ENCODE results near the gene SLC24A3. TPM values are rescaled to one million over a fixed set of nuclear protein-coding genes. Genes with fewer than 3 reads are reported as not detected.

The SLC24A3 gene
- total RNA-seq, 2 donors from 2014 or later, result 1.4 to 3.7 TPM

DNA sequence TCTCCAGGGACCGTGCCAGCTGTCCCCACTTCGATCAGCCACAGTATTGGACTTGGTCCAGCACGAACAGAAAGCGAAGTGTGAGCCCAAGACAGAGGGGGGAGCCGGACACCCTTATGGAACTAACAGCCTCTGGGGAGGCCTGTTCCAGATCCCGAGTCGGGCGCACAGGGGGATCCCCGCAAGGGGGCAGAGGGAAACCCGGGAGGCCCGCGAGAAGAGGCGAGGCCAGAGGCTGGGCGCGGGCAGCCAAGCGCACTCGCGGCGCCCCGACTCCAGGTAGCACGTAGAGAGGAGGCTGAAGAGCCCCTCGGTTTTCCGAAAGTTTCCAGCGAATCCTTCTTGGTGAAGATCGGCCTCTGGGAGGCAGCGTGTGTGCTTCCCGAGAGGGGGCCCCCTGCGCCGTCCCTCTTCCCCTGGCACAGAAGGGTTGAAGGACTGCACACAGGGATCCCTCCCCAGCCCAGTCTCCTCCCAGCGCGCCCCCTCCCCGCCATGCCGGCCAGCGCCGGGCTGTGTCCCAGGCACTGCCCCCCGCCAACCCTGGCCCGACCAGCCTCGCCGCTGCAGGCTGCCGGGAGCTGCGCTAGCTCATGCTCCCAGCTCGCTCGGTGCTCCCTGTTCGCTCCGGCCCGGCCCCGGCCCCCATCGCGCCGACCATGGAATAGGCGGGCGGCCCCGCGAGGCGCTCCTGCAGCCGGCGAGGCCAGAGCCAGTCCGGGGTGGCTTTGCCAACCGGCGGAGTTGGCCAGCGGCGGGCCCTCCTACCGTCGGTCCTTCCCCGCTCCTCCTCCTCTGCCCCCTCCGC lies 577 bp upstream of the SLC24A3 start:
- peaks cover 0 to 20% of the 10 kb centered on the region in 2 donors for H3K4me1 ChIP-seq
- DNase-seq (ENCODE audit: low spot score), result no peak
- peak overlapping the region in 1 of 2 donors; percentile 7 for H3K27ac ChIP-seq
- H3K9me3 ChIP-seq, result no peaks in the 10 kb centered on the region
- H3K36me3 ChIP-seq, result no peaks in the 10 kb centered on the region
- TF ChIP-seq CTCF (IDR thresholded peaks at IDR 0.05), result peak in 1 of 2 donors; percentile 20
- H3K27me3 ChIP-seq, result peaks cover 0 to 3% of the 10 kb centered on the region in 2 donors
- peak overlapping the region; percentile 29 to 52 for H3K4me3 ChIP-seq

- Histone ChIP-seq H3K9me3 (no peaks in the 10 kb centered on the region), H3K4me3 (peak overlapping the region; percentile 19 to 52), H3K27me3 (peaks cover 0 to 3% of the 10 kb centered on the region in 2 donors), H3K27ac (no peak overlapping the region), H3K36me3 (no peaks in the 10 kb centered on the region), H3K4me1 (peaks cover 0 to 20% of the 10 kb centered on the region in 2 donors)
- peak in 1 of 2 donors; percentile 56 for TF ChIP-seq CTCF (IDR thresholded peaks at IDR 0.05)
- DNase-seq (ENCODE audit: low spot score), result no peak
Measured at GRCh38 chr20:19212821-19213502, 520 bp downstream of the SLC24A3 start.

GRCh38 chr20:19213946-19214490 lies 1.6 kb downstream of the SLC24A3 start:
- Histone ChIP-seq H3K36me3 (no peaks in the 10 kb centered on the region), H3K4me3 (no peak overlapping the region), H3K9me3 (no peaks in the 10 kb centered on the region), H3K4me1 (peaks cover 0 to 20% of the 10 kb centered on the region in 2 donors), H3K27me3 (peaks cover 0 to 3% of the 10 kb centered on the region in 2 donors), H3K27ac (no peak overlapping the region)
- TF ChIP-seq CTCF (IDR thresholded peaks at IDR 0.05), result no peak
- no peak for DNase-seq (ENCODE audit: low spot score)

DNA sequence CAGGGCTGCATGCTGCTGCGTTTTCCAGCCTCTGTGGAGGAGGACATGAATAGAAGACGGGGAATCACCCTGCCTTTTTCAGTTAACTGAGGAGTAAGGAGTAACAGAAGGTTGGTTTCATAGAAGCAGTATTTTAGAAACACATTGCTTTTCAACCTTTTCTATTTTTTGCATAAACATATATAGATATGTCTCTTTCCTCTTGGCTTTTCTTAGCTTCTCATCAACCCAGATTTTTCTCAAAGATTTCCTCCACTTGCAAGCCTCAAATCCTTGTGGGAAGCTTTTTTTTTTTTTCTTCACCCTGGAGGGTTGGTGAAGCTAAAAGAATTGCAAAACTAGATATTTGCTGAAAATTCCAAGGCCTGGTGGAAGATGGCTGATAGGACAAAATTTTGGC lies 6.0 kb downstream of the SLC24A3 start:
- H3K9me3 ChIP-seq, result no peaks in the 10 kb centered on the region
- H3K27me3 ChIP-seq, result no peaks in the 10 kb centered on the region
- H3K4me3 ChIP-seq, result no peak overlapping the region
- peaks cover 0 to under 1% of the 10 kb centered on the region in 2 donors for H3K4me1 ChIP-seq
- DNase-seq (ENCODE audit: low spot score), result no peak
- no peaks in the 10 kb centered on the region for H3K36me3 ChIP-seq
- no peak overlapping the region for H3K27ac ChIP-seq
- no peak for TF ChIP-seq CTCF (IDR thresholded peaks at IDR 0.05)

DNA sequence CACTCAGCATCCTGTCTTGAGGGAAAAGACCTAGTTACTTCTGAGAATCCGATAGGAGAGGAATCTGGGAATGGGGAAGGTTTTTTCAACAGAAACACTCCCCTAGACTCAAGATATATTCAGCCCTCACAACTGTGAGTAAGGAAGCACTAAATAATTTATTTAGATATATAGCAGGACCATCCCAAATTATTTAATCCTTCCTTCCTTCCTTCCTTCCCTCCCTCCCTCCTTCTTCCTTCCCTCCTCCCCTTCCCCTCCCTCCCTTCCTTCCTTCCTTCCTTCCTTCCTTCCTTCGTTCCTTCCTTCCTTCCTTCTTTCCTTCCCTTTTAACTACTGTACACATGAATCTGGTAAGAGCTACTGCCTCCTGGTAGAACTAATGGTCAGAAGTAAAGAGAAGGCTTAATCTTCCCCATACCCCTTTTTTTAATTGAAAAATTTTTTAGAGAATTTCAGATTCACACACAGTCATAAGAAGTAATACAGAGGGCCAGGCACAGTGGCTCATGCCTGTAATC lies 10.1 kb downstream of the SLC24A3 start:
- no peak for DNase-seq (ENCODE audit: low spot score)
- no peak for TF ChIP-seq CTCF (IDR thresholded peaks at IDR 0.05)
- H3K27ac ChIP-seq, result no peak overlapping the region
- H3K9me3 ChIP-seq, result peaks cover 0 to 10% of the 10 kb centered on the region in 2 donors
- H3K36me3 ChIP-seq, result no peaks in the 10 kb centered on the region
- no peaks in the 10 kb centered on the region for H3K4me1 ChIP-seq
- no peak overlapping the region for H3K4me3 ChIP-seq
- H3K27me3 ChIP-seq, result no peaks in the 10 kb centered on the region
